Liver (tissue), 3 donors: ENCODE measurements around the gene PHC3.

ENCODE experiments used
- ATF3 ChIP-seq: IDR thresholded peaks from 2 replicates; pipeline ENCODE4 v1.6.1; 2016; ENCODE audit warnings: antibody characterized with exemption
- CTCF ChIP-seq: fragments of 150-350 bp; IDR thresholded peaks from 2 replicates; pipeline ENCODE4 v1.5.1; 2017; ENCODE audit warnings: improper control_type of control experiment, low read depth, low read length; ENCODE audit not compliant: missing input control
- FOXA1 ChIP-seq: IDR thresholded peaks from 2 replicates; pipeline ENCODE4 v1.6.1; 2016; ENCODE audit warnings: antibody characterized with exemption
- HNF4A ChIP-seq, 2 donors: conservative IDR thresholded peaks; 2 replicates each; pipeline ENCODE4 v1.6.1; 2016; ENCODE audit warnings: antibody characterized with exemption in 2 of 2, mild to moderate bottlenecking in 2 of 2
- JUND ChIP-seq, 2 donors: IDR thresholded peaks; 2 replicates each; pipeline ENCODE4 v1.6.1; 2016; ENCODE audit warnings: antibody characterized with exemption in 2 of 2
- REST ChIP-seq: IDR thresholded peaks from 2 replicates; pipeline ENCODE4 v1.6.1; 2016; ENCODE audit warnings: antibody characterized with exemption, mild to moderate bottlenecking
- RXRA ChIP-seq, 2 donors: IDR thresholded peaks; 2 replicates each; pipeline ENCODE4 v1.6.1; 2017 to 2018; ENCODE audit warnings: antibody characterized with exemption in 2 of 2, mild to moderate bottlenecking in 1 of 2
- ZBTB33 ChIP-seq: IDR thresholded peaks from 2 replicates; pipeline ENCODE4 v1.6.1; 2016; ENCODE audit warnings: antibody characterized with exemption
- donor health status: healthy.
- donor health status: healthy.

- TF ChIP-seq REST (no peak), CTCF (no peak), FOXA1 (no peak), ATF3 (no peak), ZBTB33 (no peak), JUND (IDR thresholded peaks at IDR 0.05) (no peak), RXRA (IDR thresholded peaks at IDR 0.05) (no peak), HNF4A (conservative IDR thresholded peaks at IDR 0.05) (no peak)
These were observed 46.7 kb upstream of the PHC3 start for GRCh38 chr3:170228093-170228766.
